Kidney (tissue), 14 donors: ENCODE data around the gene RHOT1. TPM values are rescaled to one million over a fixed set of nuclear protein-coding genes. Genes with fewer than 3 reads are reported as not detected.

Experiments used
- DNase-seq, 5 donors: peaks; one replicate each; pipeline ENCODE4 v3.0.0-alpha.2; 2013 to 2020
- FAIRE-seq: peaks from 2 replicates; lab custom pipeline; 2012; peaks lifted over from hg19 to GRCh38; lab: Jason Lieb, UNC
- H3K27ac ChIP-seq, 2 donors: one replicate each; pipeline ENCODE4 v1.7.0; 2013; ENCODE audit warnings: low read depth in 2 of 2, low read length in 2 of 2, inconsistent platforms in 1 of 2
- H3K27me3 ChIP-seq: one replicate; pipeline ENCODE4 v1.7.1; 2013; ENCODE audit warnings: low read length, inconsistent platforms; ENCODE audit not compliant: control insufficient read depth, insufficient read depth
- H3K36me3 ChIP-seq, 3 donors: one replicate each; pipeline versions ENCODE4 v1.7.0 to v1.7.1; 2013; ENCODE audit warnings: low read length in 3 of 3, control low read depth in 1 of 3, inconsistent platforms in 1 of 3; ENCODE audit not compliant: insufficient read depth in 3 of 3, control insufficient read depth in 2 of 3
- H3K4me1 ChIP-seq, 3 donors: one replicate each; pipeline versions ENCODE4 v1.7.0 to v1.7.1; 2013; ENCODE audit warnings: low read length in 3 of 3, inconsistent platforms in 1 of 3, low read depth in 1 of 3; ENCODE audit not compliant: control insufficient read depth in 2 of 3, insufficient read depth in 2 of 3
- H3K4me3 ChIP-seq, 3 donors: one replicate each; pipeline versions ENCODE4 v1.7.0 to v1.8.1; 2013; ENCODE audit warnings: low read length in 3 of 3, control low read depth in 1 of 3, inconsistent platforms in 1 of 3
- H3K9ac ChIP-seq, 3 donors: one replicate each; pipeline versions ENCODE4 v1.7.0 to v1.7.1; 2013; ENCODE audit warnings: low read length in 3 of 3, control low read depth in 1 of 3, inconsistent platforms in 1 of 3
- H3K9me3 ChIP-seq, 3 donors: one replicate each; pipeline versions ENCODE4 v1.7.0 to v1.7.1; 2013; ENCODE audit warnings: low read length in 3 of 3, control low read depth in 1 of 3, inconsistent platforms in 1 of 3; ENCODE audit not compliant: control insufficient read depth in 2 of 3, insufficient read depth in 1 of 3
- intact Hi-C: fragments of 100-400 bp; cut with DNase I; formaldehyde crosslinking; loops from one replicate; pipeline ENCODE4 v1.11.1; 2022
- polyA plus RNA-seq: library from polyadenylated mRNA; stranded (reverse); fragments of 350-450 nt; fragmentation: Illumina TruSeq; extraction: RNeasy Lipid Tissue Mini Kit (QIAGEN cat#74804); gene quantifications from one replicate; pipeline ENCODE4 v1.2.3, GENCODE V29; 2014; ENCODE audit warnings: low read depth, low replicate concordance; ENCODE audit not compliant: insufficient read depth
- total RNA-seq: library from RNA; stranded (reverse); fragmentation: NEBNext Ultra II Directional; extraction: Animal tissue kit (Norgen Biotek cat#: 25700); gene quantifications from one replicate; pipeline ENCODE4 v1.2.1, GENCODE V29; 2021
- TF ChIP-seq, protein P1 (sequence below): IDR thresholded peaks from 3 replicates; pipeline ENCODE4 v1.5.1; 2012; ENCODE audit warnings: mild to moderate bottlenecking, moderate library complexity, borderline replicate concordance; ENCODE audit not compliant: insufficient read depth; ENCODE audit errors: extremely low read depth
- donor health status: control.
- donor health status: control.
- donor health status: control.
- donor health status: control.
- donor health status: control.
- donor health status: DM: yes; HTN: yes; CAD: no.
- donor health status: Normal renal cell carcinoma (clear cell type).

Gene RHOT1
- total and polyA plus RNA-seq, 2 donors from 2014 or later = 25.6 to 30.4 TPM

GRCh38 chr17:32265192-32265923 lies 123.1 kb downstream of the RHOT1 start, which contains the start of gene RHBDL3:
Gene RHBDL3 (plus strand): TSS chr17:32265832. CDS start chr17:32266190, 358 bp downstream.
- peaks cover 0 to 8% (median 0%) of the 10 kb centered on the region in 3 donors for H3K4me1 ChIP-seq
- no peak for FAIRE-seq
- TF ChIP-seq, protein P1, sequence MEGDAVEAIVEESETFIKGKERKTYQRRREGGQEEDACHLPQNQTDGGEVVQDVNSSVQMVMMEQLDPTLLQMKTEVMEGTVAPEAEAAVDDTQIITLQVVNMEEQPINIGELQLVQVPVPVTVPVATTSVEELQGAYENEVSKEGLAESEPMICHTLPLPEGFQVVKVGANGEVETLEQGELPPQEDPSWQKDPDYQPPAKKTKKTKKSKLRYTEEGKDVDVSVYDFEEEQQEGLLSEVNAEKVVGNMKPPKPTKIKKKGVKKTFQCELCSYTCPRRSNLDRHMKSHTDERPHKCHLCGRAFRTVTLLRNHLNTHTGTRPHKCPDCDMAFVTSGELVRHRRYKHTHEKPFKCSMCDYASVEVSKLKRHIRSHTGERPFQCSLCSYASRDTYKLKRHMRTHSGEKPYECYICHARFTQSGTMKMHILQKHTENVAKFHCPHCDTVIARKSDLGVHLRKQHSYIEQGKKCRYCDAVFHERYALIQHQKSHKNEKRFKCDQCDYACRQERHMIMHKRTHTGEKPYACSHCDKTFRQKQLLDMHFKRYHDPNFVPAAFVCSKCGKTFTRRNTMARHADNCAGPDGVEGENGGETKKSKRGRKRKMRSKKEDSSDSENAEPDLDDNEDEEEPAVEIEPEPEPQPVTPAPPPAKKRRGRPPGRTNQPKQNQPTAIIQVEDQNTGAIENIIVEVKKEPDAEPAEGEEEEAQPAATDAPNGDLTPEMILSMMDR = no peak
- H3K9ac ChIP-seq = peak within 1 kb of the TSS in 1 of 3 donors; percentile 51
- peak within 1 kb of the TSS in 2 of 3 donors; percentile 12 to 47 for H3K4me3 ChIP-seq
- peaks cover 13% of the 10 kb centered on the region for H3K27me3 ChIP-seq
- H3K9me3 ChIP-seq = no peaks in the 10 kb centered on the region
- H3K27ac ChIP-seq = no peak within 1 kb of the TSS
- DNase-seq = peak in 1 of 5 donors; percentile 68
- no peaks in the 10 kb centered on the region for H3K36me3 ChIP-seq
- intact Hi-C loops = no loop called here

DNA sequence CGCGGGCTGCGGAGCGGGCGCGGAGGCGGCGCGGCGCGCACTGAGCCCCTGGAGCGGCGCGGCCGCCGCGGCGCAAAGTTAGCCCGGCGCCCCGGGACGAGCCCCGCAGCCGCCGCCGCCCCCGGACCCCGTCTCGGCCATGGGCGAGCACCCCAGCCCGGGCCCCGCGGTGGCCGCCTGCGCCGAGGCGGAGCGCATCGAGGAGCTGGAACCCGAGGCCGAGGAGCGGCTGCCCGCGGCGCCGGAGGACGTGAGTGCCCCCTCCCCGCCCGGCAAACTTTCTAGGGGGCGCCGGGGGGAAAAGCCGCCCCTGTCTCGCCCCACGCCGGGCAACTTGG lies 123.7 kb downstream of the RHOT1 start:
- intact Hi-C loops = no loop called here
- DNase-seq (no peak), FAIRE-seq (no peak)
- Histone ChIP-seq H3K9ac (no peak overlapping the region), H3K27ac (no peak overlapping the region), H3K9me3 (no peaks in the 10 kb centered on the region), H3K4me1 (peaks cover 0 to 8% (median 0%) of the 10 kb centered on the region in 3 donors), H3K27me3 (peaks cover 13% of the 10 kb centered on the region), H3K4me3 (peak overlapping the region in 1 of 3 donors; percentile 47), H3K36me3 (no peaks in the 10 kb centered on the region)
- TF ChIP-seq, protein P1 = no peak

DNA sequence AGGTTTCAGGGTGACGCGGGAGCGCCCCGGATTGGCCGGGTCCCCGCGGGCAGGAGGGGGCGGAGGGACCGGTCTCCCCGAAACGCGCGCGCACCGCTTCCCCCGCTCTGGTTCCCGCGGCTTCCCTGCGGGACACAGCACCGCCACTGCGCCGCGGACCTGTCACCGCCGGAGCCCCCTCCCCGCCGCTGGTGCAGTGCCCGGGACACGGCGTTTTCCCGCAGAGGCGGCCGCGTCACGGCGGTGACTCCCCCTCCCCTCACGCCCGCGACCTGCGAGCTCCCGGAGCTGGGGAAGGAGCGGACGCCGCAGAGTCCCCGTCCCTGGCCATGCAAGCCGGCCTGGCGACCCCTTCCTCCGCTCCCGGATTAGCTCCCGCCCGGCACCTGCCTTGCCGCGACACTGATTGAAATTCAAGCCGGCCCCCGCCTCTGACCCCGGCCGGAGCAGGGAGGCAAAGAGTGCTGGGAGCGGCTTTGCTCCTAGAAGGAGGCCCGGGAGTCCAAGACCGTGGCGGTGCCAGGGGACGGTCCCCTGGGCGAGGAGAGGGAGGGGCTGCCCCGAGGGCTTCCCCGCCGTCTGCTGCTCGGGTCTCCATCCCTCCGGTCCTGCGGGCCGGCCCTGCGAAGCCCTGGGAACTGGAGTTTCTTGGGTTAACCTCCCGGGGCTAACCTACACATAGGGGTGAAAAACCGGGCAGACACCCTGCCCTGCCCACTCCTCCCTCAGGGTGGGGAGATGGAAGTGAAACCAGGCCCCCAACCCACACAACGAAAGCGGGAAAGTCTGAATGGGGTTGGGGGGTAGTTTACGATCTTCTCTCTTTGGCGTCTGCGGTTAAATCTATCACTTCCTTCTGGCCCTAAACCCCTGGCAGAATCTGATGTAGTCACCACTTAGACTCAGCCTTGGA lies 124.3 kb downstream of the RHOT1 start:
- FAIRE-seq (no peak), DNase-seq (peak; percentile 59 to 81 (median 69))
- TF ChIP-seq, protein P1 = no peak
- H3K4me1 ChIP-seq = peaks cover 0 to 8% (median 0%) of the 10 kb centered on the region in 3 donors
- H3K9me3 ChIP-seq = no peaks in the 10 kb centered on the region
- intact Hi-C loops = no loop called here
- no peak overlapping the region for H3K27ac ChIP-seq
- no peak overlapping the region for H3K9ac ChIP-seq
- H3K27me3 ChIP-seq = peaks cover 13% of the 10 kb centered on the region
- no peaks in the 10 kb centered on the region for H3K36me3 ChIP-seq
- peak overlapping the region in 2 of 3 donors; percentile 12 to 47 for H3K4me3 ChIP-seq
